Lung (tissue), 12 donors: ENCODE data around the gene OR5B12. TPM values are rescaled to one million over a fixed set of nuclear protein-coding genes. Genes with fewer than 3 reads are reported as not detected.

Experiments
- ATAC-seq: fragments of 200-7000 bp; cut with Tn5 transposase; one replicate; pipeline ENCODE4 v1.9.1; 2020; ENCODE audit warnings: moderate number of reproducible peaks; ENCODE audit not compliant: insufficient read depth, low FRiP score
- DNase-seq, 3 donors: peaks; one replicate each; pipeline ENCODE4 v3.0.0-alpha.2; 2013 to 2017
- H3K27ac ChIP-seq, 2 donors: one replicate each; pipeline ENCODE4 v1.5.1; 2013; ENCODE audit warnings: mild to moderate bottlenecking in 2 of 2, moderate library complexity in 2 of 2, control low read depth in 1 of 2, inconsistent platforms in 1 of 2, low read depth in 1 of 2, low read length in 1 of 2
- H3K27me3 ChIP-seq, 3 donors: one replicate each; pipeline ENCODE4 v1.5.1; 2013; ENCODE audit warnings: low read length in 2 of 3; ENCODE audit not compliant: control insufficient read depth in 3 of 3, insufficient read depth in 3 of 3
- H3K36me3 ChIP-seq, 4 donors: one replicate each; pipeline ENCODE4 v1.5.1; 2013; ENCODE audit warnings: low read length in 4 of 4, mild to moderate bottlenecking in 1 of 4, moderate library complexity in 1 of 4; ENCODE audit not compliant: control insufficient read depth in 4 of 4, insufficient read depth in 4 of 4
- H3K4me1 ChIP-seq, 5 donors: one replicate each; pipeline ENCODE4 v1.5.1; 2013; ENCODE audit warnings: low read length in 5 of 5, mild to moderate bottlenecking in 2 of 5, moderate library complexity in 1 of 5; ENCODE audit not compliant: control insufficient read depth in 5 of 5, insufficient read depth in 5 of 5
- H3K4me3 ChIP-seq: one replicate; pipeline ENCODE4 v1.5.1; 2013; ENCODE audit warnings: mild to moderate bottlenecking, control low read depth, moderate library complexity
- H3K9ac ChIP-seq, 2 donors: one replicate each; pipeline ENCODE4 v1.5.1; 2013; ENCODE audit warnings: low read length in 2 of 2, control low read depth in 1 of 2; ENCODE audit not compliant: insufficient read depth in 1 of 2
- H3K9me3 ChIP-seq, 4 donors: one replicate each; pipeline ENCODE4 v1.5.1; 2013; ENCODE audit warnings: low read length in 3 of 4, mild to moderate bottlenecking in 1 of 4, moderate library complexity in 1 of 4; ENCODE audit not compliant: control insufficient read depth in 4 of 4, insufficient read depth in 3 of 4
- WGBS, 2 donors: extraction: QIAGEN DNeasy Blood & Tissue Kit; methylation state at CpG; one replicate each; pipeline ENCODE4 v1.1.7; 2013; 5-methylcytosine and 5-hydroxymethylcytosine counted together
- polyA plus RNA-seq, 2 donors: library from polyadenylated mRNA; stranded (reverse); fragments of 200-250 nt; gene quantifications; one replicate each; pipeline ENCODE4 v1.2.1, GENCODE V29; 2013
- total RNA-seq, 2 donors: library from RNA; depleted of rRNA in 1 of 2; stranded (reverse); fragments of >200 nt in 1 of 2; gene quantifications; one replicate each; pipeline ENCODE4 v1.2.1, GENCODE V29; 2014 to 2021
- TF ChIP-seq, protein P1 (sequence below): IDR thresholded peaks from 2 replicates; pipeline ENCODE4 v1.5.1; 2012; ENCODE audit warnings: mild to moderate bottlenecking; ENCODE audit errors: control extremely low read depth, extremely low read depth
- donor health status: control.
- donor health status: control.
- donor health status: Bipolar disorder and iron deficiency.
- donor health status: healthy.
- donor health status: DM: yes; HTN: yes; CAD: no.

The OR5B12 gene
- total and polyA plus RNA-seq, 4 donors = not detected

DNA sequence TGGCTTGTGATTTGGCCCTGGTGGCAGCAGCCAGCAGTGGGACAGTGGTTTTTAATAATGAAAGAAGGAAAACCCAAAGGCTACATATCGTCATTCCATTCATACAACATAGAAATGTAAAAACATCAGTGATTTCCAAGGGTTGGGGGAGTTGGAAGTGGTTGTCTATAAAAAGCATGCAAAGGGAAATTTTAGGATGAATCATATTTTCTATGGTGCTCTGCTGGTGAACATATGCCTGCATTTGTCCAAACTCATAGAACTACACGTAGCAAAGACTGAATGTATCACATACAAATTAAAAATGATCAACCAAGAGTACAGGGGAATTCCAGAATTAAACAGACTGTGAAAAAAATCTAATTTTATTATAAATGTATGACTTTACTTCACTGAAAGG is 46.5 kb downstream of the OR5B12 start:
- ATAC-seq = no peak
- H3K4me3 ChIP-seq = no peak overlapping the region
- 84 to 89% methylated on average over 2 of the region's 2 CpGs for WGBS, 2 donors
- H3K9ac ChIP-seq = no peak overlapping the region
- TF ChIP-seq, protein P1, sequence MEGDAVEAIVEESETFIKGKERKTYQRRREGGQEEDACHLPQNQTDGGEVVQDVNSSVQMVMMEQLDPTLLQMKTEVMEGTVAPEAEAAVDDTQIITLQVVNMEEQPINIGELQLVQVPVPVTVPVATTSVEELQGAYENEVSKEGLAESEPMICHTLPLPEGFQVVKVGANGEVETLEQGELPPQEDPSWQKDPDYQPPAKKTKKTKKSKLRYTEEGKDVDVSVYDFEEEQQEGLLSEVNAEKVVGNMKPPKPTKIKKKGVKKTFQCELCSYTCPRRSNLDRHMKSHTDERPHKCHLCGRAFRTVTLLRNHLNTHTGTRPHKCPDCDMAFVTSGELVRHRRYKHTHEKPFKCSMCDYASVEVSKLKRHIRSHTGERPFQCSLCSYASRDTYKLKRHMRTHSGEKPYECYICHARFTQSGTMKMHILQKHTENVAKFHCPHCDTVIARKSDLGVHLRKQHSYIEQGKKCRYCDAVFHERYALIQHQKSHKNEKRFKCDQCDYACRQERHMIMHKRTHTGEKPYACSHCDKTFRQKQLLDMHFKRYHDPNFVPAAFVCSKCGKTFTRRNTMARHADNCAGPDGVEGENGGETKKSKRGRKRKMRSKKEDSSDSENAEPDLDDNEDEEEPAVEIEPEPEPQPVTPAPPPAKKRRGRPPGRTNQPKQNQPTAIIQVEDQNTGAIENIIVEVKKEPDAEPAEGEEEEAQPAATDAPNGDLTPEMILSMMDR = no peak
- no peaks in the 10 kb centered on the region for H3K27me3 ChIP-seq
- no peak overlapping the region for H3K27ac ChIP-seq
- no peaks in the 10 kb centered on the region for H3K4me1 ChIP-seq
- H3K36me3 ChIP-seq = no peaks in the 10 kb centered on the region
- no peak for DNase-seq
- peaks cover 0 to 4% (median under 1%) of the 10 kb centered on the region in 4 donors for H3K9me3 ChIP-seq

DNA sequence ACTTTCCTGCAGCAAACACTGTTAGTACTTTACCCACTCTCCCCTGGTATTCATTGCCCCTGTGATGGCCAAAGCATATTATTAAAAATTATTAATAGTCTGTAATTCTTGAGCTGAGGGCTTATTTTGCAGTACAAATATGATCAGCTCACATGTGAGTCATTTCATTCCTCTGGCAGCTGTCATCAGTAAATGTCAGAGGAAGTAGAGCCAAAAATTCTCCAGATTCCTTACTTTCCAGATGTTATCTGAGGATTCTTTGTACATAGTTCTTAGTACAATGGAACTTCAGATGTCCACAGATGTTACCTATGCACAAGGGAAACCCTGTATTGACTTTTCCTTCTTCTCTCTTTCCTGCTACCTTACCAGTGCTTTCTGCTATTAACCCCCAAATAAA is 47.8 kb downstream of the OR5B12 start:
- ATAC-seq = no peak
- Histone ChIP-seq H3K9ac (no peak overlapping the region), H3K4me3 (no peak overlapping the region), H3K4me1 (no peaks in the 10 kb centered on the region), H3K27ac (no peak overlapping the region), H3K36me3 (no peaks in the 10 kb centered on the region), H3K9me3 (peaks cover 0 to 4% (median under 1%) of the 10 kb centered on the region in 4 donors), H3K27me3 (no peaks in the 10 kb centered on the region)
- TF ChIP-seq, protein P1 = no peak
- no peak for DNase-seq

DNA sequence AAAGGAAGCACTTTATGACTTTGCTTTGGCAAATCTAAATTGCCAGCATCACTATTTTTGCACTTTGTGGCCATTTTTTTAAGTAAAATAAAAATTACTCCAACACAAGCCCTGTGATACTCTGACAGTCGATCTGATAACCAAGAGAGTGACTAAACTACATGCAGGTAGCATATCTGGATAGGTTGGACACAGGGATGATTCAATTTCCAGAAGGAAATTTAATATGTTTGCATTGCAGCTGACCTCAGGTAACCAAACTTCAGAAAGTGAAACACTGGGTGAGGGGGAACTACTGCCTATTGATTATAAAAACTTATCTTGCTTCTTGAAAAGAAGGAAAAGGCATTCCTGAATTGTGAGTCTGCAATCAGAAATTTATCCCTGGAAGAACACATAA is 49.3 kb downstream of the OR5B12 start:
- Histone ChIP-seq H3K9ac (no peak overlapping the region), H3K4me1 (no peaks in the 10 kb centered on the region), H3K4me3 (no peak overlapping the region), H3K9me3 (peaks cover 0 to 4% (median under 1%) of the 10 kb centered on the region in 4 donors), H3K36me3 (no peaks in the 10 kb centered on the region), H3K27ac (no peak overlapping the region), H3K27me3 (no peaks in the 10 kb centered on the region)
- TF ChIP-seq, protein P1 = no peak
- WGBS, 2 donors = 50 to 72% methylated on average over 1 of the region's 1 CpG
- ATAC-seq = no peak
- DNase-seq = no peak

DNA sequence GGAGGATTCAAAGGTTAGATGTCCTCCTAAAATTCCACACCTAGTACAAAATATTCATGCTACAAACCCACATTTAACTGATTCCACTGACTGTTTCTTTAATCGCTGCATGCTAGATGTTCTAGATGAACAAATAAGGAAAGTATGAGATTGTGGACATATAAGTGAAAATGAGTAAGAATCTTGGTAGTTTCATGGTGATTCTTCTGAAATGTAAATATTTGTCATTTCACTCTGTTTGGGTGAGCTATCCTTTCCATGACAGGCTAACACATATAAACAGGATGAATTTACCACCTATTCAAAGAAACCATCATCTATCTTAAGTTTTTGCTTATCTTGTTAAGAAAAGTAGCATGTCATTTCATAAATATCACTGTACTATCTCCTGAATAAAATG is 50.2 kb downstream of the OR5B12 start:
- Histone ChIP-seq H3K9ac (no peak overlapping the region), H3K27me3 (no peaks in the 10 kb centered on the region), H3K4me1 (no peaks in the 10 kb centered on the region), H3K4me3 (no peak overlapping the region), H3K36me3 (no peaks in the 10 kb centered on the region), H3K27ac (no peak overlapping the region), H3K9me3 (peaks cover 0 to 4% (median under 1%) of the 10 kb centered on the region in 4 donors)
- TF ChIP-seq, protein P1 = no peak
- DNase-seq (no peak), ATAC-seq (no peak)
- WGBS, 2 donors = 93 to 100% methylated on average over 1 of the region's 1 CpG
